OCI-LY3 (cell line): ENCODE measurements around the gene ATP8B4.

Experiments
- EZH2phosphoT487 ChIP-seq: fragments of 200-600 bp; shearing (Covaris generic); IDR thresholded peaks from 2 replicates; pipeline ENCODE4 v1.6.1; 2018; ENCODE audit warnings: antibody characterized with exemption, mixed run types, low read depth
- TF ChIP-seq, protein P1 (sequence below): fragments of 200-600, 300-600 bp; sonication (generic); IDR thresholded peaks from 2 replicates; pipeline ENCODE4 v1.5.1; 2014; ENCODE audit warnings: antibody characterized with exemption, low read length, low read depth

- TF ChIP-seq, protein P1, sequence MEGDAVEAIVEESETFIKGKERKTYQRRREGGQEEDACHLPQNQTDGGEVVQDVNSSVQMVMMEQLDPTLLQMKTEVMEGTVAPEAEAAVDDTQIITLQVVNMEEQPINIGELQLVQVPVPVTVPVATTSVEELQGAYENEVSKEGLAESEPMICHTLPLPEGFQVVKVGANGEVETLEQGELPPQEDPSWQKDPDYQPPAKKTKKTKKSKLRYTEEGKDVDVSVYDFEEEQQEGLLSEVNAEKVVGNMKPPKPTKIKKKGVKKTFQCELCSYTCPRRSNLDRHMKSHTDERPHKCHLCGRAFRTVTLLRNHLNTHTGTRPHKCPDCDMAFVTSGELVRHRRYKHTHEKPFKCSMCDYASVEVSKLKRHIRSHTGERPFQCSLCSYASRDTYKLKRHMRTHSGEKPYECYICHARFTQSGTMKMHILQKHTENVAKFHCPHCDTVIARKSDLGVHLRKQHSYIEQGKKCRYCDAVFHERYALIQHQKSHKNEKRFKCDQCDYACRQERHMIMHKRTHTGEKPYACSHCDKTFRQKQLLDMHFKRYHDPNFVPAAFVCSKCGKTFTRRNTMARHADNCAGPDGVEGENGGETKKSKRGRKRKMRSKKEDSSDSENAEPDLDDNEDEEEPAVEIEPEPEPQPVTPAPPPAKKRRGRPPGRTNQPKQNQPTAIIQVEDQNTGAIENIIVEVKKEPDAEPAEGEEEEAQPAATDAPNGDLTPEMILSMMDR: no peak
- no peak for TF ChIP-seq EZH2phosphoT487
These were observed 202.0 kb downstream of the ATP8B4 start for GRCh38 chr15:49916998-49917397.
